CD4-positive, alpha-beta T cell (primary cell): ENCODE measurements around the gene FYN. TPM values are rescaled to one million over a fixed set of nuclear protein-coding genes. Genes with fewer than 3 reads are reported as not detected.

Experiments used
- ATAC-seq: fragments of 200-7000 bp; cut with Tn5 transposase; one replicate; pipeline ENCODE4 v1.10.0; 2022; ENCODE audit warnings: mild to moderate bottlenecking; ENCODE audit not compliant: poor library complexity
- CTCF ChIA-PET: fragments of 350-600 bp; sonication (Branson Sonifier 250); formaldehyde crosslinking; loops from one replicate; lab custom pipeline; 2021; ENCODE audit warnings: antibody characterized with exemption, inconsistent platforms; lab: Charles Lee
- POLR2A ChIA-PET: fragments of 350-600 bp; sonication (Branson Sonifier 250); formaldehyde crosslinking; loops from one replicate; lab custom pipeline; 2021; ENCODE audit warnings: antibody characterized with exemption, inconsistent platforms; lab: Charles Lee
- DNase-seq, 14 experiments: peaks; one replicate each; pipeline ENCODE4 v3.0.0-alpha.2; 2013 to 2020; ENCODE audit warnings: mixed read lengths in 2 of 14
- H3K27ac ChIP-seq, 2 donors: one replicate each; pipeline versions ENCODE4 v1.5.1 to v1.7.0; 2013; ENCODE audit warnings: low read length in 2 of 2, low read depth in 1 of 2, mild to moderate bottlenecking in 1 of 2
- H3K27me3 ChIP-seq, 2 experiments: 1 replicate in 1 of 2; 2 replicates in 1 of 2; pipeline versions ENCODE4 v1.6.1 to v1.7.0; 2013; ENCODE audit warnings: low read length in 2 of 2, control low read depth in 1 of 2, mild to moderate bottlenecking in 1 of 2, moderate library complexity in 1 of 2; ENCODE audit not compliant: insufficient read depth in 2 of 2, control insufficient read depth in 1 of 2
- H3K36me3 ChIP-seq: one replicate; pipeline ENCODE4 v1.6.1; 2013; ENCODE audit warnings: low read length, control low read depth; ENCODE audit not compliant: insufficient read depth
- H3K4me1 ChIP-seq: one replicate; pipeline ENCODE4 v1.6.1; 2013; ENCODE audit warnings: low read length, control low read depth; ENCODE audit not compliant: insufficient read depth
- H3K4me3 ChIP-seq: one replicate; pipeline ENCODE4 v1.5.1; 2013; ENCODE audit warnings: mild to moderate bottlenecking, low read length, moderate library complexity
- H3K9me3 ChIP-seq, 2 experiments: 1 replicate in 1 of 2; 2 replicates in 1 of 2; pipeline versions ENCODE4 v1.6.1 to v1.7.0; 2013; ENCODE audit warnings: low read length in 2 of 2, mild to moderate bottlenecking in 2 of 2, control low read depth in 1 of 2, moderate library complexity in 1 of 2; ENCODE audit not compliant: control insufficient read depth in 1 of 2, insufficient read depth in 1 of 2
- H3K27ac Mint-ChIP-seq: one replicate; pipeline ENCODE4 v1.8.0; 2020; ENCODE audit warnings: mixed read lengths
- H3K27me3 Mint-ChIP-seq: one replicate; pipeline ENCODE4 v1.8.0; 2021; ENCODE audit warnings: mixed read lengths
- H3K36me3 Mint-ChIP-seq: one replicate; pipeline ENCODE4 v1.8.0; 2021; ENCODE audit warnings: low read depth, mixed read lengths
- H3K4me1 Mint-ChIP-seq: one replicate; pipeline ENCODE4 v1.8.0; 2021; ENCODE audit warnings: low read depth, mixed read lengths
- H3K4me3 Mint-ChIP-seq: one replicate; pipeline ENCODE4 v1.8.0; 2020; ENCODE audit warnings: mild to moderate bottlenecking, mixed read lengths
- H3K9me3 Mint-ChIP-seq: one replicate; pipeline ENCODE4 v1.8.0; 2020; ENCODE audit warnings: mixed read lengths
- CTCF ChIP-seq: fragments of 200-600 bp; IDR thresholded peaks from one replicate; pipeline ENCODE4 v1.8.0; 2022; ENCODE audit warnings: antibody characterized with exemption, mild to moderate bottlenecking
- intact Hi-C, 2 experiments: fragments of 100-400 bp; cut with DNase I in 1 of 2; cut with micrococcal nuclease in 1 of 2; formaldehyde crosslinking; loops; one replicate each; pipeline versions ENCODE4 v1.15.1 to v1.9.0; 2023 to 2025; cut with DNase I, micrococcal nuclease
- total RNA-seq, 174 experiments: library from RNA in 2 of 174; stranded (reverse) in 2 of 174; gene quantifications; one replicate each; pipeline ENCODE4 v1.2.3 and lab custom pipeline; 2021 to 2026

The FYN gene
- total RNA-seq, 2 experiments from 2014 or later = 419 TPM

- no peak overlapping the region for H3K4me3 ChIP-seq
- no peak for TF ChIP-seq CTCF
- no peak for DNase-seq
- Mint-ChIP-seq H3K36me3 (peaks cover 73% of the 10 kb centered on the region), H3K9me3 (no peaks in the 10 kb centered on the region), H3K4me1 (peaks cover 89% of the 10 kb centered on the region), H3K27me3 (no peaks in the 10 kb centered on the region), H3K27ac (peak overlapping the region; percentile 99), H3K4me3 (no peak overlapping the region)
- H3K36me3 ChIP-seq = peaks cover 32% of the 10 kb centered on the region
- H3K9me3 ChIP-seq = peaks cover 0 to 5% of the 10 kb centered on the region in 2 experiments
- no peak overlapping the region for H3K27ac ChIP-seq
- H3K27me3 ChIP-seq = no peaks in the 10 kb centered on the region
- ATAC-seq = no peak
- ChIA-PET POLR2A (interaction anchor here (3.9 kb wide), 1 partner anchor 11 kb away, joined by 29 read pairs; no protein-coding TSS in a partner anchor), CTCF (no interaction called here)
- peaks cover 72% of the 10 kb centered on the region for H3K4me1 ChIP-seq
- intact Hi-C loops = loop anchor here in 1 of 2 experiments (10.0 kb wide), 1 partner anchor 48 kb away; no protein-coding TSS in a partner anchor
Measured at GRCh38 chr6:111772381-111772780, 100.9 kb downstream of the FYN start.

- Mint-ChIP-seq H3K27ac (peak overlapping the region; percentile 99), H3K36me3 (peaks cover 68% of the 10 kb centered on the region), H3K9me3 (no peaks in the 10 kb centered on the region), H3K27me3 (no peaks in the 10 kb centered on the region), H3K4me3 (no peak overlapping the region), H3K4me1 (peaks cover 89% of the 10 kb centered on the region)
- Histone ChIP-seq H3K27me3 (no peaks in the 10 kb centered on the region), H3K9me3 (peaks cover 0 to 5% of the 10 kb centered on the region in 2 experiments), H3K27ac (peak overlapping the region; percentile 7 to 14), H3K4me1 (peaks cover 72% of the 10 kb centered on the region), H3K4me3 (no peak overlapping the region), H3K36me3 (peaks cover 32% of the 10 kb centered on the region)
- ChIA-PET CTCF (interaction anchor here (0.6 kb wide), 1 partner anchor 266 kb away, joined by 4 read pairs; no protein-coding TSS in a partner anchor), POLR2A (interaction anchor here (0.8 to 3.9 kb wide), 2 partner anchors 11 to 17 kb away, joined by 5 to 29 read pairs; no protein-coding TSS in a partner anchor)
- DNase-seq (no peak), ATAC-seq (no peak)
- intact Hi-C loops = loop anchor here in 1 of 2 experiments (10.0 kb wide), 1 partner anchor 47 kb away; no protein-coding TSS in a partner anchor
- TF ChIP-seq CTCF = no peak
Measured at GRCh38 chr6:111771629-111772028, 101.6 kb downstream of the FYN start.

GRCh38 chr6:111771094-111771432, 102.2 kb downstream of the FYN start:
- no peaks in the 10 kb centered on the region for H3K27me3 ChIP-seq
- Mint-ChIP-seq H3K9me3 (no peaks in the 10 kb centered on the region), H3K4me1 (peaks cover 91% of the 10 kb centered on the region), H3K27ac (peak overlapping the region; percentile 99), H3K4me3 (no peak overlapping the region), H3K36me3 (peaks cover 70% of the 10 kb centered on the region), H3K27me3 (no peaks in the 10 kb centered on the region)
- H3K36me3 ChIP-seq = peaks cover 31% of the 10 kb centered on the region
- no peak for DNase-seq
- ChIA-PET CTCF (interaction anchor here (0.6 kb wide), 1 partner anchor 267 kb away, joined by 4 read pairs; no protein-coding TSS in a partner anchor), POLR2A (interaction anchor here (0.8 to 3.9 kb wide), 5 partner anchors 9 to 897 kb away, joined by 3 to 29 read pairs (median 5); partner anchors contain the start of genes AMD1 and FYN)
- ATAC-seq = no peak
- no peak for TF ChIP-seq CTCF
- intact Hi-C loops = loop anchor here in 1 of 2 experiments (10.0 kb wide), 1 partner anchor 46 kb away; no protein-coding TSS in a partner anchor
- H3K4me3 ChIP-seq = no peak overlapping the region
- H3K4me1 ChIP-seq = peaks cover 74% of the 10 kb centered on the region
- peaks cover 0 to 5% of the 10 kb centered on the region in 2 experiments for H3K9me3 ChIP-seq
- H3K27ac ChIP-seq = peak overlapping the region in 1 of 2 donors; percentile 7
